ENCODE data around the gene UNC119. TPM values are rescaled to one million over a fixed set of nuclear protein-coding genes. Genes with fewer than 3 reads are reported as not detected.

UNC119 gene
- total RNA-seq, 1 experiment from 2014 or later = 44.7 TPM

- Histone ChIP-seq H3K4me3 (ENCODE audit: low read depth in 2 of 2, low read length in 2 of 2) (no peak overlapping the region), H3K9me3 (ENCODE audit: control insufficient read depth, insufficient read depth, low read depth, low read length) (no peaks in the 10 kb centered on the region), H3K27me3 (ENCODE audit: control insufficient read depth, insufficient read depth, low read length) (peaks cover 2% of the 10 kb centered on the region; the same call in 1 of the 2 replicates), H3K36me3 (ENCODE audit: control insufficient read depth, insufficient read depth, low read length) (no peaks in the 10 kb centered on the region), H3K4me1 (ENCODE audit: control insufficient read depth, insufficient read depth, low read length) (no peaks in the 10 kb centered on the region), H3K27ac (ENCODE audit: low read length) (no peak overlapping the region)
- no peak for TF ChIP-seq POLR2AphosphoS5 (IDR thresholded peaks at IDR 0.05; ENCODE audit: low read depth, low read length)
- TF ChIP-seq, protein P1, sequence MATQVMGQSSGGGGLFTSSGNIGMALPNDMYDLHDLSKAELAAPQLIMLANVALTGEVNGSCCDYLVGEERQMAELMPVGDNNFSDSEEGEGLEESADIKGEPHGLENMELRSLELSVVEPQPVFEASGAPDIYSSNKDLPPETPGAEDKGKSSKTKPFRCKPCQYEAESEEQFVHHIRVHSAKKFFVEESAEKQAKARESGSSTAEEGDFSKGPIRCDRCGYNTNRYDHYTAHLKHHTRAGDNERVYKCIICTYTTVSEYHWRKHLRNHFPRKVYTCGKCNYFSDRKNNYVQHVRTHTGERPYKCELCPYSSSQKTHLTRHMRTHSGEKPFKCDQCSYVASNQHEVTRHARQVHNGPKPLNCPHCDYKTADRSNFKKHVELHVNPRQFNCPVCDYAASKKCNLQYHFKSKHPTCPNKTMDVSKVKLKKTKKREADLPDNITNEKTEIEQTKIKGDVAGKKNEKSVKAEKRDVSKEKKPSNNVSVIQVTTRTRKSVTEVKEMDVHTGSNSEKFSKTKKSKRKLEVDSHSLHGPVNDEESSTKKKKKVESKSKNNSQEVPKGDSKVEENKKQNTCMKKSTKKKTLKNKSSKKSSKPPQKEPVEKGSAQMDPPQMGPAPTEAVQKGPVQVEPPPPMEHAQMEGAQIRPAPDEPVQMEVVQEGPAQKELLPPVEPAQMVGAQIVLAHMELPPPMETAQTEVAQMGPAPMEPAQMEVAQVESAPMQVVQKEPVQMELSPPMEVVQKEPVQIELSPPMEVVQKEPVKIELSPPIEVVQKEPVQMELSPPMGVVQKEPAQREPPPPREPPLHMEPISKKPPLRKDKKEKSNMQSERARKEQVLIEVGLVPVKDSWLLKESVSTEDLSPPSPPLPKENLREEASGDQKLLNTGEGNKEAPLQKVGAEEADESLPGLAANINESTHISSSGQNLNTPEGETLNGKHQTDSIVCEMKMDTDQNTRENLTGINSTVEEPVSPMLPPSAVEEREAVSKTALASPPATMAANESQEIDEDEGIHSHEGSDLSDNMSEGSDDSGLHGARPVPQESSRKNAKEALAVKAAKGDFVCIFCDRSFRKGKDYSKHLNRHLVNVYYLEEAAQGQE (IDR thresholded peaks at IDR 0.05; ENCODE audit: insufficient read depth in 1 of 2, low read depth in 2 of 2, low read length in 1 of 2) = no peak
- no peak for TF ChIP-seq SIN3A (IDR thresholded peaks at IDR 0.05; ENCODE audit: borderline replicate concordance, insufficient read depth, low read depth, low read length)
- no peak for TF ChIP-seq TCF7L2 (IDR thresholded peaks at IDR 0.05; ENCODE audit: low read depth, low read length)
- no peak for TF ChIP-seq CTCF (IDR thresholded peaks at IDR 0.05)
- no peak for DNase-seq (ENCODE audit: low read depth, low spot score)
- ChIA-PET POLR2A (no interaction called here), CTCF (no interaction called here)
- intact Hi-C loops (cut with micrococcal nuclease; ENCODE audit: unreplicated experiment) (no loop called here), in situ Hi-C loops (cut with HindIII; ENCODE audit: low pct_unique_long_range_greater_than_20kb, low sequenced_read_pairs) (no loop called here)
- no TSS peak for BruUV-seq (replicated peaks)
- no peak for ATAC-seq
Measured at GRCh38 chr17:28515518-28515917, 36.9 kb downstream of the UNC119 start.

- TF ChIP-seq, protein P1 (IDR thresholded peaks at IDR 0.05; ENCODE audit: insufficient read depth in 1 of 2, low read depth in 2 of 2, low read length in 1 of 2) = no peak
- TF ChIP-seq CTCF (IDR thresholded peaks at IDR 0.05) = no peak
- TF ChIP-seq TCF7L2 (IDR thresholded peaks at IDR 0.05; ENCODE audit: low read depth, low read length) = no peak
- TF ChIP-seq POLR2AphosphoS5 (IDR thresholded peaks at IDR 0.05; ENCODE audit: low read depth, low read length) = no peak
- TF ChIP-seq SIN3A (IDR thresholded peaks at IDR 0.05; ENCODE audit: borderline replicate concordance, insufficient read depth, low read depth, low read length) = no peak
- no TSS peak for BruUV-seq (replicated peaks)
- H3K27me3 ChIP-seq (ENCODE audit: control insufficient read depth, insufficient read depth, low read length) = peaks cover 2% of the 10 kb centered on the region; the same call in 1 of the 2 replicates
- intact Hi-C loops (cut with micrococcal nuclease; ENCODE audit: unreplicated experiment) = no loop called here
- no peaks in the 10 kb centered on the region for H3K9me3 ChIP-seq (ENCODE audit: control insufficient read depth, insufficient read depth, low read depth, low read length)
- ChIA-PET POLR2A (no interaction called here), CTCF (no interaction called here)
- DNase-seq (ENCODE audit: low read depth, low spot score) (no peak), ATAC-seq (no peak)
- no peaks in the 10 kb centered on the region for H3K4me1 ChIP-seq (ENCODE audit: control insufficient read depth, insufficient read depth, low read length)
- H3K36me3 ChIP-seq (ENCODE audit: control insufficient read depth, insufficient read depth, low read length) = no peaks in the 10 kb centered on the region
- H3K4me3 ChIP-seq (ENCODE audit: low read depth in 2 of 2, low read length in 2 of 2) = no peak overlapping the region
- H3K27ac ChIP-seq (ENCODE audit: low read length) = no peak overlapping the region
- in situ Hi-C loops (cut with HindIII; ENCODE audit: low pct_unique_long_range_greater_than_20kb, low sequenced_read_pairs) = no loop called here
Measured at GRCh38 chr17:28514561-28515002, 37.8 kb downstream of the UNC119 start.
